BLaER1 (cell line): ENCODE data around the gene PTPRG.
A peak's percentile ranks its signal among the peaks of the same experiment; 100 is the strongest.

Source experiments
- H3K27ac ChIP-seq: shearing (Covaris generic); formaldehyde crosslinking; 2 replicates; pipeline ENCODE4 v1.8.1; 2022
- H3K27me3 ChIP-seq: shearing (Covaris generic); formaldehyde crosslinking; 2 replicates; pipeline ENCODE4 v1.8.1; 2022
- H3K36me3 ChIP-seq: shearing (Covaris generic); formaldehyde crosslinking; 2 replicates; pipeline ENCODE4 v1.8.1; 2022
- H3K4me1 ChIP-seq: shearing (Covaris generic); formaldehyde crosslinking; 2 replicates; pipeline ENCODE4 v1.8.1; 2022
- H3K4me2 ChIP-seq: shearing (Covaris generic); formaldehyde crosslinking; 2 replicates; pipeline ENCODE4 v1.8.1; 2022
- H3K4me3 ChIP-seq: shearing (Covaris generic); formaldehyde crosslinking; 2 replicates; pipeline ENCODE4 v1.8.1; 2022
- H3K9ac ChIP-seq: shearing (Covaris generic); formaldehyde crosslinking; 2 replicates; pipeline ENCODE4 v1.8.1; 2022
- H3K9me3 ChIP-seq: shearing (Covaris generic); formaldehyde crosslinking; 2 replicates; pipeline ENCODE4 v1.8.1; 2022
- H4K20me1 ChIP-seq: shearing (Covaris generic); formaldehyde crosslinking; 2 replicates; pipeline ENCODE4 v1.8.1; 2022
- Cebpa-rat ChIP-seq: shearing (Covaris generic); IDR thresholded peaks from 2 replicates; pipeline ENCODE4 v1.8.1; 2022

PTPRG gene

GRCh38 chr3:61899700-61900462, 338.5 kb downstream of the PTPRG start:
- Histone ChIP-seq H3K36me3 (no peaks in the 10 kb centered on the region), H3K9ac (no peak overlapping the region), H3K9me3 (no peaks in the 10 kb centered on the region), H3K27ac (no peak overlapping the region), H4K20me1 (no peaks in the 10 kb centered on the region), H3K4me2 (no peak overlapping the region), H3K27me3 (no peaks in the 10 kb centered on the region), H3K4me3 (no peak overlapping the region), H3K4me1 (peaks cover 36% of the 10 kb centered on the region)
- no peak for TF ChIP-seq Cebpa-rat

GRCh38 chr3:61901496-61901895, 340.1 kb downstream of the PTPRG start:
- H3K27ac ChIP-seq: no peak overlapping the region
- no peak overlapping the region for H3K4me3 ChIP-seq
- H3K36me3 ChIP-seq: no peaks in the 10 kb centered on the region
- H4K20me1 ChIP-seq: no peaks in the 10 kb centered on the region
- H3K4me2 ChIP-seq: no peak overlapping the region
- H3K4me1 ChIP-seq: peaks cover 36% of the 10 kb centered on the region
- H3K9ac ChIP-seq: no peak overlapping the region
- TF ChIP-seq Cebpa-rat: no peak
- H3K9me3 ChIP-seq: no peaks in the 10 kb centered on the region
- no peaks in the 10 kb centered on the region for H3K27me3 ChIP-seq

GRCh38 chr3:61901986-61902385, 340.6 kb downstream of the PTPRG start:
- H3K27ac ChIP-seq: no peak overlapping the region
- peaks cover 36% of the 10 kb centered on the region for H3K4me1 ChIP-seq
- H3K27me3 ChIP-seq: no peaks in the 10 kb centered on the region
- TF ChIP-seq Cebpa-rat: no peak
- no peaks in the 10 kb centered on the region for H3K9me3 ChIP-seq
- H3K36me3 ChIP-seq: no peaks in the 10 kb centered on the region
- no peak overlapping the region for H3K4me2 ChIP-seq
- no peak overlapping the region for H3K9ac ChIP-seq
- no peaks in the 10 kb centered on the region for H4K20me1 ChIP-seq
- H3K4me3 ChIP-seq: no peak overlapping the region

DNA sequence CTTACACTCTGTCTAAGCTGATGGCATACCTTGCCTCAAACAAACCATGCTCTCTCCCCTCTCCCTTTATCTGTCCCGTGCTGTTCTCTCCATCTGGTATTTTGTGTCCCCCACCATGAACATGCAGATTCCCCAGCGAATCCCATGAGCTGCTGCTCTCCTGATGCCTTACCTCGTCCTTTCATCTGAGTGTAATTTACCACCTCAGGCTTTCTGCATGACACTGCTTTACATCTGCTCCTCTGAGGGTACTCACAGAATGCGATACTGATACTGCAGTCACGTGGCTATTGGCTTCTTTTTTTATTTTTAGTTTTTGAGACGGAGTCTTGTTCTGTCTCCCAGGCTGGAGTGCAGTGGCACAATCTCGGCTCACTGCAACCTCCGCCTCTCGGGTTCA, 341.7 kb downstream of the PTPRG start:
- H4K20me1 ChIP-seq: no peaks in the 10 kb centered on the region
- no peaks in the 10 kb centered on the region for H3K27me3 ChIP-seq
- H3K4me2 ChIP-seq: no peak overlapping the region
- peaks cover 36% of the 10 kb centered on the region for H3K4me1 ChIP-seq
- TF ChIP-seq Cebpa-rat: no peak
- no peaks in the 10 kb centered on the region for H3K9me3 ChIP-seq
- H3K27ac ChIP-seq: no peak overlapping the region
- H3K9ac ChIP-seq: no peak overlapping the region
- H3K4me3 ChIP-seq: no peak overlapping the region
- no peaks in the 10 kb centered on the region for H3K36me3 ChIP-seq

DNA sequence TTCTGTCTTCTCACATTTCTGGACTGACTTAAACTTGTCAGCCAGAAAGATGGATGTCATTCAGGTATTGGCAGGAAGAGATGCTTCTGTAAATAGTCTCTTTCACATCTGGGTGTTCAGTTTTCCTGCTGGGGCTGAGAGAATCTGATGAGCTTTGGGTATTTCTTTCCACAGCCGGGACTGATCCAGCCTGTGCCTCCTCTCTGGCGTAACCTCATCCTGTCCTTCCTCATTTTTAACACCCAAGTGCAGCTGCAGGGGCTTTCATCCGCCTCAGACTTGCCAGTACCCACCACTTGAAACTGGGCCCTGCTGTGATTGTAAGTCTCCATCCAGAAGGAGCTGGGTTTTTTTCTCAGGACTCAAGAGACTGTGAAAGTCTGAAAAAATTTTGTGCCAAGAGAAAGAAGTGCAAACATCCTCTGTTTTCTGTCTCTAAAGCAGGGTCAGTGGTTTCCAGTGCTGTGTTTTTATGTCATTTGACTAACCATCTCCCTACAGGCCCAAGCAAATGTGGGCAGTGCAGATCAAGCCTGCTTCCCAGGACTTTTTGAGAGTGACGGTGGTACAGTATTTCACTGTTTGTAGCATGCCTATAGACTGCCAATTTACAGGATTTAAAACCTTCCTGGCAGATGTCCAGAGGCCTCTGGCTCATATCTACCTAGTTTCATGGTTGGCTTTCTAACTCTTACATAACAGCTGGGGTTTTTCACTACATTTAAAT, 342.7 kb downstream of the PTPRG start:
- Histone ChIP-seq H3K9ac (peak overlapping the region; percentile 27; the same call in 1 of the 2 replicates), H3K9me3 (no peaks in the 10 kb centered on the region), H3K4me1 (peaks cover 36% of the 10 kb centered on the region), H3K27me3 (no peaks in the 10 kb centered on the region), H4K20me1 (no peaks in the 10 kb centered on the region), H3K4me3 (no peak overlapping the region), H3K27ac (peak overlapping the region; percentile 47), H3K4me2 (peak overlapping the region; percentile 58), H3K36me3 (no peaks in the 10 kb centered on the region)
- no peak for TF ChIP-seq Cebpa-rat

DNA sequence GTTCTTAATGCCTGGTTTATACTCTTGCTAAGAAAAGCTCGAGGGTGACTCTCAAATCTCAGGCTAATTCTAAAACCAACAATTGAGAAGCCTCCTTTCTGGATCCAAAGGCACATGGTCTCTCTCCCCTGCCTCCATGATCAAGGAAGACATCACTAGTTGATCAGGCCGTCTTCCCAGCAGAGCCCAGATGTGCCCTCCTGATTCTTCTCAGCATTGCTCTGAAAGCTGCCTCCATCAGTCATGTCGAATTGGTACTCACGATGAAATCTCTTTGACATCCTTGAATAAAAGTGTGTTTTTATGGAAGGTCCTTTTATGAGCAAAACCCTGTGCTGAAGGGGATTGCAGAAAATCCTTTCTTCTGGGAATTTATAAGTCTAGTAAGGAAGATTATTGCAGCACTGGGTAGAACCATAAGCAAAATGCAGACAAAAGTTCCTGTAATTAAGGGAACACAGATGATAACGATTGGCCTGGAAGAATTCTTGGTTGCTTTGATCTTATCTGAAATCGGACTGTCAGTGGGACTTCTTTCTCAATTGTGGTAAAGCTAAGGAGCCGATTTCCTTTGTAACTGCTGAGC, 345.9 kb downstream of the PTPRG start:
- Histone ChIP-seq H4K20me1 (no peaks in the 10 kb centered on the region), H3K4me2 (no peak overlapping the region), H3K4me1 (peaks cover 36% of the 10 kb centered on the region), H3K4me3 (no peak overlapping the region), H3K9ac (no peak overlapping the region), H3K27ac (no peak overlapping the region), H3K27me3 (no peaks in the 10 kb centered on the region), H3K9me3 (no peaks in the 10 kb centered on the region), H3K36me3 (no peaks in the 10 kb centered on the region)
- no peak for TF ChIP-seq Cebpa-rat

- Histone ChIP-seq H3K27ac (no peak overlapping the region), H3K4me3 (no peak overlapping the region)
- TF ChIP-seq Cebpa-rat: no peak
Measured at GRCh38 chr3:61908382-61908781, 347.0 kb downstream of the PTPRG start.

DNA sequence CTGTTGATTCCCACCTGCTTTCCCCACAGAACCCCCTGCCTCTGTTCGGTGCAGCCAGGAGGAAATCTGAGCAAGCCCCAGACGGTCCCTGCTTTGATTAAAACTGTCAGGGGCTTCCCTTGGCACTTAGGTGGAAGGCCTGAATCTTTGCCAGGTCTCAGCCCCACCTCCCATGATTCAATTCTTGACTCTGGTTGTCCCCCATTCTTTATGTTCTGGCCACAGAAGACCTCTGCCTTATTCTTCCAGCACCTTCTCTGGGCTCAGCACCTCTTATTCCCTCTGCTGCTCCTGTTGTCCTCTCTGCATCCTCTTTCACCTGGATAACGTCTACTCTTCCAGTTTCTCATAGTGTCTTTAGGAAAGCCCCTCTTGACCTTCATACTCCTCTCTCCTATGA, 349.4 kb downstream of the PTPRG start:
- Histone ChIP-seq H3K4me3 (no peak overlapping the region), H3K27ac (no peak overlapping the region), H3K4me2 (no peak overlapping the region), H3K36me3 (no peaks in the 10 kb centered on the region), H3K9me3 (no peaks in the 10 kb centered on the region), H3K27me3 (no peaks in the 10 kb centered on the region), H3K9ac (no peak overlapping the region), H3K4me1 (peaks cover 14% of the 10 kb centered on the region), H4K20me1 (no peaks in the 10 kb centered on the region)
- no peak for TF ChIP-seq Cebpa-rat

More at GRCh38 chr3:61908382-61908781, 347.0 kb downstream of the PTPRG start:
- Histone ChIP-seq H3K4me1 (peaks cover 38% of the 10 kb centered on the region), H3K36me3 (no peaks in the 10 kb centered on the region), H3K9ac (no peak overlapping the region), H3K27me3 (no peaks in the 10 kb centered on the region), H4K20me1 (no peaks in the 10 kb centered on the region), H3K4me2 (no peak overlapping the region), H3K9me3 (no peaks in the 10 kb centered on the region)

- H4K20me1 ChIP-seq: no peaks in the 10 kb centered on the region
- H3K9ac ChIP-seq: no peak overlapping the region
- H3K4me1 ChIP-seq: peaks cover 12% of the 10 kb centered on the region
- H3K27ac ChIP-seq: no peak overlapping the region
- TF ChIP-seq Cebpa-rat: no peak
- no peaks in the 10 kb centered on the region for H3K9me3 ChIP-seq
- 0 out of 2 replicates have a peak overlapping the region, but pooled peaks have one; percentile 6 for H3K4me2 ChIP-seq
- no peaks in the 10 kb centered on the region for H3K27me3 ChIP-seq
- H3K36me3 ChIP-seq: no peaks in the 10 kb centered on the region
- no peak overlapping the region for H3K4me3 ChIP-seq
Measured at GRCh38 chr3:61912158-61912557, 350.8 kb downstream of the PTPRG start.

DNA sequence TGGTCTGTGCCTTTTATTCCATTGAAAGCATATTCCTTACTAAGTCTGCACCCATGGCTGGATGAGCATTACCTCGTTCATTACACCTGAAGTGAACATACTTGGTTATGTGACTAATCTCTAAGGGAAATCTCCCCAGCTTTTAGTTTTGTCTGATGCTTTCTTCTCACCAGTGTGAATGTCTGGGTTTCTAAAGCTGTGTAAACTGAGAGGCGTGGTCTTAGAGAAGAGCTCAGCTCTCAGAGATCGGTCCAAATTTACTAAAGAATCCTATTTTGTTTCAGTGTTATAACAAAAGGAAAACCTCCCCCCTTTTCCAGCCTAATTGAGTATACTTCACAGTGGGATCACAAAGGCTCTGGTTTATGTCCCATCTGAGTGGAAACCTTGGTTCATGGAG, 352.3 kb downstream of the PTPRG start:
- Histone ChIP-seq H3K27me3 (no peaks in the 10 kb centered on the region), H3K9me3 (no peaks in the 10 kb centered on the region), H4K20me1 (no peaks in the 10 kb centered on the region), H3K36me3 (no peaks in the 10 kb centered on the region), H3K4me3 (no peak overlapping the region), H3K4me2 (no peak overlapping the region), H3K9ac (no peak overlapping the region), H3K27ac (no peak overlapping the region), H3K4me1 (peaks cover 14% of the 10 kb centered on the region)
- TF ChIP-seq Cebpa-rat: no peak
